IPS-18c (cell line): ENCODE measurements around the gene LINC00305.

Experiments
- H3K4me3 ChIP-seq: 2 replicates; pipeline ENCODE4 v1.7.0; 2013; ENCODE audit warnings: low read depth, mild to moderate bottlenecking, low read length, moderate library complexity; ENCODE audit not compliant: insufficient read depth
- H3K9me3 ChIP-seq: one replicate; pipeline ENCODE4 v1.6.1; 2013; ENCODE audit warnings: mild to moderate bottlenecking, low read length, moderate library complexity; ENCODE audit not compliant: control insufficient read depth, insufficient read depth

The LINC00305 gene

DNA sequence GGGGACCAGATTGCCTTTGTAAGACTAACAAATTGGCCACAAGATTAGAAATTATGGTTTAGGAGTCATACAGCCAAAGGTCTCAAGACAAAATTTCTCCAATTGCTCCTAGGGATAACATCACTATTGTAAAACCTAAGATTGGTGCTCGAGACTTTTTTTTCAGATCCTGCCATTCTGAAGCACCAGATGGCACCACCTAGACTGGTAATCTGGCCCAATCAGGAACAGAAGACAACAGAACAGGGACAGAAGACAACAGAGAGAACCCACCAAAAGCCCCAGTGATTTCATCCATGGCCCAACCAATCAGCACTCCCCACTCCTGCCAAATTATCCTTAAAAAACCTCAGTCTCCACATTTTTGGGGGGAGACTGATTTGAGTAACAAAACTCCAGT lies 66.8 kb downstream of the LINC00305 start:
- no peak overlapping the region for H3K4me3 ChIP-seq

GRCh38 chr18:64073971-64074370 lies 74.9 kb downstream of the LINC00305 start:
- Histone ChIP-seq H3K9me3 (no peaks in the 10 kb centered on the region), H3K4me3 (no peak overlapping the region)

More for the DNA sequence above, 66.8 kb downstream of the LINC00305 start:
- H3K9me3 ChIP-seq = no peaks in the 10 kb centered on the region

GRCh38 chr18:64055019-64055418 lies 93.9 kb downstream of the LINC00305 start:
- Histone ChIP-seq H3K9me3 (no peaks in the 10 kb centered on the region), H3K4me3 (no peak overlapping the region)

DNA sequence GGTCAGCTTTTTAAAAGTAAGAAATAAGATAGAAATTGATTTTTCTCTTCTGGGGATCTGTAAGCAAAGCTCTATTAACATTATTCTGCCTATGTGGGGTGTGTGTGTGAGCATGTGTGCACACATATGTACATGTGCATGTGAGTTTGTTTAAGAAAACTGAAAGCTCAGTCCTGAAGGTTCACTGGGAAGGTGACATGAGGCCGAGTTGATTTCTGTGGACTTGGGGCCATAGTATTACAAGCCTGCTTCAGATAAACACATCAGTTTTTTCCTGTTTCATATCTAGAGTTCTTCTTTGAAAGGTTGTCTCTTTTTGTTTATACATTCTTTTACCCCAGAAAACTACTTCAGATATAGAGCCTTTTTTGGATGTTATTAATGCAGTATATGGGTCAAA lies 95.6 kb downstream of the LINC00305 start:
- Histone ChIP-seq H3K9me3 (no peaks in the 10 kb centered on the region), H3K4me3 (no peak overlapping the region)

- no peak overlapping the region for H3K4me3 ChIP-seq
Measured at GRCh38 chr18:64052772-64053171, 96.1 kb downstream of the LINC00305 start.

DNA sequence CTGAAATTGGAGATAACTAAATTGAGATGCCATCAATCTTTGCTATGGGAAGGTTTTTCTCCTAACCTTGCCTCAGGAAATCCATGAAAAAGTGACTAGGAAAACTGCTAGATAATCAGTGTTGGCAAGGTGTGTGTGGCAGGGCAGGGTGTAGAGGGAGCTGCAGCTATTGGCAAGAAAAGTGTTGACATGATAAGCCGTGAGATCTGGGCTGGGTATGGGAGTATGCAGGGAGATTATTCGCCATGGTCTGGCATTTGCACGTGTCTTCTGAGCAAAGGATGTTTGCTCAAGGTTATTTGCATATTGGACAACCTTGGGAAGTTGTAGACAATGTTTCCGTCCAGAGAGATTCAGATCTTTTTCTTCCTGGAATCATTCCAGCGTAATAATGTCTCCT lies 104.3 kb downstream of the LINC00305 start:
- Histone ChIP-seq H3K9me3 (peaks cover 14% of the 10 kb centered on the region), H3K4me3 (no peak overlapping the region)

More at GRCh38 chr18:64052772-64053171, 96.1 kb downstream of the LINC00305 start:
- no peaks in the 10 kb centered on the region for H3K9me3 ChIP-seq

DNA sequence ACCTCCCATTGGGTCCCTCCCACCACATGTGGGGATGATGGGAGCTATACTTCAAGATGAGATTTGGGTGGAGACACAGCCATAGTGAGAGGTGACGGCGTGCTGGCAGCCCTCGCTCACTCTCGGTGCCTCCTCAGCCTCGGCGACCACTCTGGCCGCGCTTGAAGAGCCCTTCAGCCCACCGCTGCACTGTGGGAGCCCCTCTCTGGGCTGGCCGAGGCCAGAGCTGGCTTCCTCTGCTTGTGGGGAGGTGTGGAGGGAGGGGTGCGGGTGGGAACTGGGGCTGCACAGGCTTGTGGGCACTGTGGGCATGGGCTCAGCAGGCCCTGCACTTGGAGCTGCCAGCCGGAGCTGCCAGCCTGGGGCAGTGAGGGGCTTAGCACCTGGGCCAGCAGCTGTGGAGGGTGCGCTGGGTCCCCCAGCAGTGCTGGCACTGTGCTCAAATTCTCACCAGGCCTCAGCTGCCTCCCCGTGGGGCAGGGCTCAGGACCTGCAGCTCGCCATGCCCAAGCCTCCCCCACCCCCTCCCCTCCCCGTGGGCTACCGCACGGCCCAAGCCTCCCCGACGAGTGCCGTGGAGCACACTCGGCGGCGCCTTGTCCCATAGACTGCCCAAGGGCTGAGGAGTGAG lies 106.0 kb downstream of the LINC00305 start:
- Histone ChIP-seq H3K9me3 (peaks cover 14% of the 10 kb centered on the region), H3K4me3 (no peak overlapping the region)

DNA sequence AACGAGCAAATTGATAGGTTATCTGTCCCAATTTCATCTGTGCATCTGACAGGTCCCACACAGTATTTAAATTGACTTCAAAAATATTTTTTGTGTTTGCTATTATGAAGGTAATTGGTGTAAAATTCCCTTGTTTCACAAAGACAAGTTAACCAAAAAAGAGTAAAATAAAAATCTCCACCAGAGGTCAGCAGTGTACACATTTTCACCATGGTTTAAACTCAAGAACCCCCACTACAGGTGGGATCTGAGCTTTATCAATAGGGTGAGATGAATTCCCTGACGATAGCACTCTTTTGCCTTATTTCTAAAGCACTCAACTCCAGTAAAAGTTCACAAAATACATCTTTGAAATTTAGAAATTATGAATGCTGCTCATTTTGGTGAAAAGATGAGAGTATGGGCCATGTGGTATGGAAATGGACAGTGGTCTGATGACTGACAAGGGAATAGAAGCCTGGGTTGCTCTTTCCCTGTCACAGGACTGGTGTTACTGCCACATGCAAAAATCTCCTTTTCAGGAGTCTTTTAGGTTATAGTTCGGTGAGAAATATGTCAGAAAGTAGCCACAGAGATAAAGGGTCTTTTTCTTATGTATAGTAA lies 111.0 kb downstream of the LINC00305 start:
- Histone ChIP-seq H3K9me3 (peaks cover 10% of the 10 kb centered on the region), H3K4me3 (no peak overlapping the region)

GRCh38 chr18:64032312-64032711 lies 116.6 kb downstream of the LINC00305 start:
- Histone ChIP-seq H3K9me3 (no peaks in the 10 kb centered on the region), H3K4me3 (no peak overlapping the region)

GRCh38 chr18:64031411-64031810 lies 117.5 kb downstream of the LINC00305 start:
- H3K9me3 ChIP-seq = no peaks in the 10 kb centered on the region
- H3K4me3 ChIP-seq = no peak overlapping the region
